Testis (tissue), 2 donors: ENCODE measurements around the gene TFCP2.

ENCODE experiments used
- CTCF ChIP-seq, 3 experiments: fragments of 450-650 bp in 2 of 3; fragments of 200-600 bp in 1 of 3; sonication (generic) in 1 of 3; IDR thresholded peaks; one replicate each; pipeline ENCODE4 v1.5.1; 2016 to 2019; ENCODE audit warnings: antibody characterized with exemption in 3 of 3, mild to moderate bottlenecking in 2 of 3, moderate library complexity in 1 of 3
- POLR2A ChIP-seq: fragments of 450-650 bp; IDR thresholded peaks from one replicate; pipeline ENCODE4 v1.6.1; 2017; ENCODE audit warnings: antibody characterized with exemption, mild to moderate bottlenecking, moderate library complexity

- TF ChIP-seq CTCF (IDR thresholded peaks at IDR 0.05): no peak
- no peak for TF ChIP-seq POLR2A
Measured at GRCh38 chr12:51177897-51178296, 5.0 kb upstream of the TFCP2 start.
